CD4-positive, alpha-beta T cell (primary cell): ENCODE measurements around the gene TTC12. TPM values are rescaled to one million over a fixed set of nuclear protein-coding genes. Genes with fewer than 3 reads are reported as not detected.

Source experiments
- ATAC-seq: fragments of 200-7000 bp; cut with Tn5 transposase; one replicate; pipeline ENCODE4 v1.10.0; 2022; ENCODE audit warnings: mild to moderate bottlenecking; ENCODE audit not compliant: poor library complexity
- CTCF ChIA-PET: fragments of 350-600 bp; sonication (Branson Sonifier 250); formaldehyde crosslinking; loops from one replicate; lab custom pipeline; 2021; ENCODE audit warnings: antibody characterized with exemption, inconsistent platforms; lab: Charles Lee
- POLR2A ChIA-PET: fragments of 350-600 bp; sonication (Branson Sonifier 250); formaldehyde crosslinking; loops from one replicate; lab custom pipeline; 2021; ENCODE audit warnings: antibody characterized with exemption, inconsistent platforms; lab: Charles Lee
- DNase-seq, 14 experiments: peaks; one replicate each; pipeline ENCODE4 v3.0.0-alpha.2; 2013 to 2020; ENCODE audit warnings: mixed read lengths in 2 of 14
- H3K27ac ChIP-seq, 2 donors: one replicate each; pipeline versions ENCODE4 v1.5.1 to v1.7.0; 2013; ENCODE audit warnings: low read length in 2 of 2, low read depth in 1 of 2, mild to moderate bottlenecking in 1 of 2
- H3K27me3 ChIP-seq, 2 experiments: 1 replicate in 1 of 2; 2 replicates in 1 of 2; pipeline versions ENCODE4 v1.6.1 to v1.7.0; 2013; ENCODE audit warnings: low read length in 2 of 2, control low read depth in 1 of 2, mild to moderate bottlenecking in 1 of 2, moderate library complexity in 1 of 2; ENCODE audit not compliant: insufficient read depth in 2 of 2, control insufficient read depth in 1 of 2
- H3K36me3 ChIP-seq: one replicate; pipeline ENCODE4 v1.6.1; 2013; ENCODE audit warnings: low read length, control low read depth; ENCODE audit not compliant: insufficient read depth
- H3K4me1 ChIP-seq: one replicate; pipeline ENCODE4 v1.6.1; 2013; ENCODE audit warnings: low read length, control low read depth; ENCODE audit not compliant: insufficient read depth
- H3K4me3 ChIP-seq: one replicate; pipeline ENCODE4 v1.5.1; 2013; ENCODE audit warnings: mild to moderate bottlenecking, low read length, moderate library complexity
- H3K9me3 ChIP-seq, 2 experiments: 1 replicate in 1 of 2; 2 replicates in 1 of 2; pipeline versions ENCODE4 v1.6.1 to v1.7.0; 2013; ENCODE audit warnings: low read length in 2 of 2, mild to moderate bottlenecking in 2 of 2, control low read depth in 1 of 2, moderate library complexity in 1 of 2; ENCODE audit not compliant: control insufficient read depth in 1 of 2, insufficient read depth in 1 of 2
- H3K27ac Mint-ChIP-seq: one replicate; pipeline ENCODE4 v1.8.0; 2020; ENCODE audit warnings: mixed read lengths
- H3K27me3 Mint-ChIP-seq: one replicate; pipeline ENCODE4 v1.8.0; 2021; ENCODE audit warnings: mixed read lengths
- H3K36me3 Mint-ChIP-seq: one replicate; pipeline ENCODE4 v1.8.0; 2021; ENCODE audit warnings: low read depth, mixed read lengths
- H3K4me1 Mint-ChIP-seq: one replicate; pipeline ENCODE4 v1.8.0; 2021; ENCODE audit warnings: low read depth, mixed read lengths
- H3K4me3 Mint-ChIP-seq: one replicate; pipeline ENCODE4 v1.8.0; 2020; ENCODE audit warnings: mild to moderate bottlenecking, mixed read lengths
- H3K9me3 Mint-ChIP-seq: one replicate; pipeline ENCODE4 v1.8.0; 2020; ENCODE audit warnings: mixed read lengths
- intact Hi-C, 2 experiments: fragments of 100-400 bp; cut with DNase I in 1 of 2; cut with micrococcal nuclease in 1 of 2; formaldehyde crosslinking; loops; one replicate each; pipeline versions ENCODE4 v1.15.1 to v1.9.0; 2023 to 2025; cut with DNase I, micrococcal nuclease
- total RNA-seq, 174 experiments: library from RNA in 2 of 174; stranded (reverse) in 2 of 174; gene quantifications; one replicate each; pipeline ENCODE4 v1.2.3 and lab custom pipeline; 2021 to 2026
- TF ChIP-seq, protein P1 (sequence below): fragments of 200-600 bp; IDR thresholded peaks from one replicate; pipeline ENCODE4 v1.8.0; 2022; ENCODE audit warnings: antibody characterized with exemption, mild to moderate bottlenecking

The TTC12 gene
- total RNA-seq, 2 experiments from 2014 or later, result 26.5 to 34.5 TPM

DNA sequence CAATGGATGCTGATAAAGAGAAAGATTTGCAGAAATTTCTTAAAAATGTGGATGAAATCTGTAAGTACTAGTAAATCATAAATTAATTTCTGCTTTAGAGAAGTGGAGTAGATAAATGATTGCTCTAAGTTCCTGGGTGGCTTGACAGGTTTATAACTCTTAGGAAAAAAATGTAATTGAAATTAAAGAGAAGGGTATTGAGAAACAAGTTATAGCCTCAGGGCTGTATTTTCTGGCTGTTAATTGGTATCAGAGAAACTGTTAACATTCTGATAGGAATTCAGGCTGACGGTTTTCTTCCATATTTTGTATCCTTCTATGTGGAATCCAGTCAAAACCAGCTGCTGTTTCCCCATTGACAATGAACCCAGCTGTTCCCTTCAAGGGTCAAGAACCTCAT, 1.9 kb downstream of the TTC12 start:
- ATAC-seq (no peak), DNase-seq (no peak)
- H3K27ac ChIP-seq, result no peak overlapping the region
- H3K4me3 ChIP-seq, result no peak overlapping the region
- H3K9me3 ChIP-seq, result no peaks in the 10 kb centered on the region
- ChIA-PET POLR2A (interaction anchor here (0.9 kb wide), 1 partner anchor 1229 kb away, joined by 3 read pairs; the partner anchor contains the start of genes SDHD and TIMM8B), CTCF (no interaction called here)
- Mint-ChIP-seq H3K36me3 (peaks cover 57% of the 10 kb centered on the region), H3K4me1 (peaks cover 50% of the 10 kb centered on the region), H3K27ac (peak overlapping the region; percentile 88), H3K9me3 (no peaks in the 10 kb centered on the region), H3K27me3 (no peaks in the 10 kb centered on the region), H3K4me3 (peak overlapping the region; percentile 93)
- intact Hi-C loops, result loop anchor here (5.0 to 10.0 kb wide), 5 partner anchors 459 to 1711 kb away; partner anchors contain the start of genes CLDN25 (in 1 of the 2), PPP2R1B (in 1 of the 2), SDHD (in 1 of the 2) and SIK2 (in 1 of the 2)
- peaks cover 14% of the 10 kb centered on the region for H3K36me3 ChIP-seq
- H3K4me1 ChIP-seq, result peaks cover 30% of the 10 kb centered on the region
- TF ChIP-seq, protein P1, sequence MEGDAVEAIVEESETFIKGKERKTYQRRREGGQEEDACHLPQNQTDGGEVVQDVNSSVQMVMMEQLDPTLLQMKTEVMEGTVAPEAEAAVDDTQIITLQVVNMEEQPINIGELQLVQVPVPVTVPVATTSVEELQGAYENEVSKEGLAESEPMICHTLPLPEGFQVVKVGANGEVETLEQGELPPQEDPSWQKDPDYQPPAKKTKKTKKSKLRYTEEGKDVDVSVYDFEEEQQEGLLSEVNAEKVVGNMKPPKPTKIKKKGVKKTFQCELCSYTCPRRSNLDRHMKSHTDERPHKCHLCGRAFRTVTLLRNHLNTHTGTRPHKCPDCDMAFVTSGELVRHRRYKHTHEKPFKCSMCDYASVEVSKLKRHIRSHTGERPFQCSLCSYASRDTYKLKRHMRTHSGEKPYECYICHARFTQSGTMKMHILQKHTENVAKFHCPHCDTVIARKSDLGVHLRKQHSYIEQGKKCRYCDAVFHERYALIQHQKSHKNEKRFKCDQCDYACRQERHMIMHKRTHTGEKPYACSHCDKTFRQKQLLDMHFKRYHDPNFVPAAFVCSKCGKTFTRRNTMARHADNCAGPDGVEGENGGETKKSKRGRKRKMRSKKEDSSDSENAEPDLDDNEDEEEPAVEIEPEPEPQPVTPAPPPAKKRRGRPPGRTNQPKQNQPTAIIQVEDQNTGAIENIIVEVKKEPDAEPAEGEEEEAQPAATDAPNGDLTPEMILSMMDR, result no peak
- no peaks in the 10 kb centered on the region for H3K27me3 ChIP-seq

DNA sequence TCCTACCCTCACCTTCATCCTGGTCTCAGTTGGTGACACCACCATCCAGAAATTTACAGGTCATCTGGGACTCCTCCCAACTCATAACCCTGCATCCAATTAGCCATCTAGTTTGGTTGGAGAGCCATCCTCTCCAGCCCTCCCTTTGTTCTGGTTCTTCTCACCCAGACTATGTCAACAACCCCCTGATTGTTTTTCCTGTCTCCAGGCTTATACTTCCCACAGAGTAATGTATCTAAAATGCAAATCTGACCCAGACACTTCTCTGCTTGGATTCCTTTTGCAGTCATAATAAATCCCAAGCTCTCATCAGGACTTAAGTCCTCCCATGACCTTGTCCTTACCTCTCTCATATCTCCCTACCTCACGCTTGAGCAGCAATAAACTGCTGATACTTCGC, 3.0 kb downstream of the TTC12 start:
- POLR2A ChIA-PET, result no interaction called here
- no peaks in the 10 kb centered on the region for H3K27me3 ChIP-seq
- peaks cover 14% of the 10 kb centered on the region for H3K36me3 ChIP-seq
- Mint-ChIP-seq H3K27me3 (no peaks in the 10 kb centered on the region), H3K27ac (peak overlapping the region; percentile 2), H3K4me3 (peak overlapping the region; percentile 26), H3K4me1 (peaks cover 59% of the 10 kb centered on the region), H3K36me3 (peaks cover 64% of the 10 kb centered on the region), H3K9me3 (no peaks in the 10 kb centered on the region)
- TF ChIP-seq, protein P1, result no peak
- CTCF ChIA-PET, result no interaction called here
- peaks cover 30% of the 10 kb centered on the region for H3K4me1 ChIP-seq
- no peak overlapping the region for H3K27ac ChIP-seq
- ATAC-seq, result no peak
- H3K9me3 ChIP-seq, result no peaks in the 10 kb centered on the region
- DNase-seq, result no peak
- intact Hi-C loops, result loop anchor here (5.0 to 10.0 kb wide), 5 partner anchors 457 to 1713 kb away; partner anchors contain the start of genes CLDN25 (in 1 of the 2), PPP2R1B (in 1 of the 2), SDHD (in 1 of the 2) and SIK2 (in 1 of the 2)
- H3K4me3 ChIP-seq, result no peak overlapping the region

DNA sequence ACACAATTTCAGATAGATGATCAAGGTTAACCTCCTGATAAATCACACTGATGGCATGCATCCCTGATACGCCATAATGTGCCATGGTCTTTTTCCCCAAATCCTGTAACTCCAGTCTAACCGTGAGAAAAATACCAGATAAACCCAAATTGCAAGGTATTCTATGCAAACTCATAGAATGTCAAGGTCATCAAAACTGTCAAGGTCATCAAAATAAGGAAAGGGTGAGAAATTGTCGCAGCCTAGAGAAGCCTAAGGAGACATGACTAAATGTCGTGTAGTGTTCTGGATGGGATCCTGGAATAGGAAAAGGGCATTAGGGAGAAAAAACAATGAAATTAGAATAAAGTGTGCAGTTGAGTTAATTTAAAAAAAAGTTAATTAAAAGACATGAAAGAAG, 4.7 kb downstream of the TTC12 start:
- Histone ChIP-seq H3K27me3 (no peaks in the 10 kb centered on the region), H3K4me1 (peaks cover 14% of the 10 kb centered on the region), H3K36me3 (peaks cover 14% of the 10 kb centered on the region), H3K27ac (no peak overlapping the region), H3K4me3 (no peak overlapping the region), H3K9me3 (no peaks in the 10 kb centered on the region)
- ATAC-seq, result no peak
- TF ChIP-seq, protein P1, result no peak
- Mint-ChIP-seq H3K9me3 (no peaks in the 10 kb centered on the region), H3K27me3 (no peaks in the 10 kb centered on the region), H3K4me3 (no peak overlapping the region), H3K36me3 (peaks cover 82% of the 10 kb centered on the region), H3K27ac (no peak overlapping the region), H3K4me1 (peaks cover 55% of the 10 kb centered on the region)
- CTCF ChIA-PET, result no interaction called here
- intact Hi-C loops, result loop anchor here (5.0 to 10.0 kb wide), 5 partner anchors 456 to 1714 kb away; partner anchors contain the start of genes CLDN25 (in 1 of the 2), PPP2R1B (in 1 of the 2), SDHD (in 1 of the 2) and SIK2 (in 1 of the 2)
- no peak for DNase-seq
- POLR2A ChIA-PET, result no interaction called here
